HepG2 (cell line): ENCODE measurements around the gene NEAT1. TPM values are rescaled to one million over a fixed set of nuclear protein-coding genes. Genes with fewer than 3 reads are reported as not detected.

Source experiments
- BCL6 ChIP-seq: IDR thresholded peaks from 2 replicates; pipeline ENCODE4 v1.6.1; 2016; ENCODE audit warnings: missing genetic modification reagents, missing compliant biosample characterization
- CBX1 ChIP-seq: IDR thresholded peaks from one replicate; pipeline ENCODE4 v1.6.1; 2016; ENCODE audit warnings: antibody characterized with exemption, low read depth
- ESRRA ChIP-seq: sonication (generic); formaldehyde crosslinking; IDR thresholded peaks from 2 replicates; pipeline ENCODE4 v1.5.1; 2020; ENCODE audit warnings: mild to moderate bottlenecking, low read depth, missing genetic modification reagents
- HNF1B ChIP-seq: sonication (generic); formaldehyde crosslinking; IDR thresholded peaks from 2 replicates; pipeline ENCODE4 v1.5.1; 2020; ENCODE audit warnings: mild to moderate bottlenecking, moderate library complexity, missing genetic modification reagents
- KDM2A ChIP-seq: sonication (generic); formaldehyde crosslinking; IDR thresholded peaks from 2 replicates; pipeline ENCODE4 v1.4.0; 2020; ENCODE audit warnings: low read depth, missing genetic modification reagents, borderline replicate concordance
- NCOA2 ChIP-seq: sonication (generic); formaldehyde crosslinking; IDR thresholded peaks from 2 replicates; pipeline ENCODE4 v1.8.0; 2022; ENCODE audit warnings: inconsistent platforms
- ONECUT2 ChIP-seq: sonication (generic); formaldehyde crosslinking; IDR thresholded peaks from 2 replicates; pipeline ENCODE4 v1.4.0; 2020; ENCODE audit warnings: missing genetic modification reagents
- PATZ1 ChIP-seq: sonication (generic); formaldehyde crosslinking; IDR thresholded peaks from 2 replicates; pipeline ENCODE4 v1.4.0; 2020; ENCODE audit warnings: missing genetic modification reagents
- USF2 ChIP-seq, 2 experiments: sonication (generic) in 1 of 2; formaldehyde crosslinking in 1 of 2; IDR thresholded peaks; 2 replicates each; pipeline versions ENCODE4 v1.5.1 to v1.6.1; 2011 to 2020; ENCODE audit warnings: borderline replicate concordance in 1 of 2, low read depth in 1 of 2, low read length in 1 of 2, mild to moderate bottlenecking in 1 of 2, missing genetic modification reagents in 1 of 2, moderate library complexity in 1 of 2
- ZNF20 ChIP-seq: sonication (generic); formaldehyde crosslinking; IDR thresholded peaks from 2 replicates; pipeline ENCODE4 v1.4.0; 2020; ENCODE audit warnings: mild to moderate bottlenecking, moderate library complexity, missing genetic modification reagents
- ZNF205 ChIP-seq: IDR thresholded peaks from 2 replicates; pipeline ENCODE4 v1.6.1; 2018; ENCODE audit warnings: missing biosample characterization, missing genetic modification reagents
- ZNF256 ChIP-seq: sonication (generic); formaldehyde crosslinking; conservative IDR thresholded peaks from 2 replicates; pipeline ENCODE4 v1.4.0; 2020; ENCODE audit warnings: missing genetic modification reagents
- ZNF276 ChIP-seq: sonication (generic); formaldehyde crosslinking; IDR thresholded peaks from 2 replicates; pipeline ENCODE4 v1.4.0; 2020; ENCODE audit warnings: mild to moderate bottlenecking, low read depth, missing genetic modification reagents
- ZNF329 ChIP-seq: sonication (generic); formaldehyde crosslinking; IDR thresholded peaks from 2 replicates; pipeline ENCODE4 v1.9.0; 2021; ENCODE audit warnings: low read depth, mild to moderate bottlenecking, missing genetic modification reagents
- ZNF510 ChIP-seq: sonication (generic); formaldehyde crosslinking; IDR thresholded peaks from 2 replicates; pipeline ENCODE4 v1.4.0; 2020; ENCODE audit warnings: low read depth, mild to moderate bottlenecking, missing genetic modification reagents
- ZNF512 ChIP-seq: sonication (generic); formaldehyde crosslinking; IDR thresholded peaks from 2 replicates; pipeline ENCODE4 v1.4.0; 2020; ENCODE audit warnings: mild to moderate bottlenecking, missing genetic modification reagents
- ZNF644 ChIP-seq: IDR thresholded peaks from 2 replicates; pipeline ENCODE4 v1.6.1; 2016; ENCODE audit warnings: low read depth
- polyA plus RNA-seq, 8 experiments: library from polyadenylated mRNA; depleted of rRNA in 3 of 8; stranded (reverse) in 7 of 8; unstranded in 1 of 8; fragments of >200 nt; fragmentation: Illumina TruSeq in 4 of 8; extraction: Trizol in 4 of 8; gene quantifications; 2 replicates each; pipeline versions ENCODE4 v1.2.1 to v1.2.3, GENCODE V29; 2011 to 2016; ENCODE audit warnings: low read depth in 4 of 8, missing spikeins in 1 of 8, mixed read lengths in 1 of 8; ENCODE audit not compliant: insufficient read depth in 1 of 8
- total RNA-seq, 5 experiments: library from RNA; depleted of rRNA; stranded (reverse); fragments of >200 nt; fragmentation: Illumina TruSeq; extraction: Trizol; gene quantifications; 2 replicates each; pipeline ENCODE4 v1.2.3, GENCODE V29; 2016; ENCODE audit warnings: low read depth in 1 of 5

The NEAT1 gene
- total and polyA plus RNA-seq, 2 of the 13 experiments (the other 11 are each of a cell fraction or from before 2014, with no cell fraction given): 20.5 to 41.2 TPM

GRCh38 chr11:65454696-65455456 lies 32.3 kb downstream of the NEAT1 start (continued):
- peak; percentile 46; the same call in 1 of the 2 replicates for TF ChIP-seq ZNF276
- TF ChIP-seq ZNF329: no peak
- TF ChIP-seq ZNF510 (CRISPR knock-in tag): no peak
- no peak for TF ChIP-seq ONECUT2
- TF ChIP-seq ZNF512: no peak
- no peak for TF ChIP-seq ESRRA
- TF ChIP-seq CBX1: no peak
- no peak for TF ChIP-seq USF2 (IDR thresholded peaks at IDR 0.05; ENCODE audit: low read depth, low read length)
- TF ChIP-seq USF2 (CRISPR knock-in tag; IDR thresholded peaks at IDR 0.05; ENCODE audit: borderline replicate concordance): no peak
- peak; percentile 25; the same call in 1 of the 2 replicates for TF ChIP-seq PATZ1 (CRISPR knock-in tag)
- TF ChIP-seq ZNF205 (CRISPR knock-in tag): no peak
- no peak for TF ChIP-seq ZNF256 (CRISPR knock-in tag)
- TF ChIP-seq ZNF644 (CRISPR knock-in tag): no peak
- TF ChIP-seq NCOA2 (CRISPR knock-in tag): no peak
- 0 out of 2 replicates have a peak, but pooled peaks have one; percentile 61 for TF ChIP-seq KDM2A
- TF ChIP-seq ZNF20 (CRISPR knock-in tag): no peak
- TF ChIP-seq BCL6: 0 out of 2 replicates have a peak, but pooled peaks have one; percentile 34
- peak; percentile 34; the same call in 1 of the 2 replicates for TF ChIP-seq HNF1B
